Uterus (tissue), 2 donors: ENCODE measurements around the gene DCTN2.

Experiments
- CTCF ChIP-seq, 4 experiments: fragments of 200-600 bp in 2 of 4; fragments of 450-650 bp in 2 of 4; sonication (generic) in 2 of 4; IDR thresholded peaks; one replicate each; pipeline ENCODE4 v1.5.1; 2016 to 2019; ENCODE audit warnings: antibody characterized with exemption in 4 of 4, mild to moderate bottlenecking in 2 of 4, moderate library complexity in 1 of 4
- POLR2A ChIP-seq, 2 donors: fragments of 450-650 bp; IDR thresholded peaks; one replicate each; pipeline ENCODE4 v1.6.1; 2016; ENCODE audit warnings: antibody characterized with exemption in 2 of 2, mild to moderate bottlenecking in 1 of 2, moderate library complexity in 1 of 2

DNA sequence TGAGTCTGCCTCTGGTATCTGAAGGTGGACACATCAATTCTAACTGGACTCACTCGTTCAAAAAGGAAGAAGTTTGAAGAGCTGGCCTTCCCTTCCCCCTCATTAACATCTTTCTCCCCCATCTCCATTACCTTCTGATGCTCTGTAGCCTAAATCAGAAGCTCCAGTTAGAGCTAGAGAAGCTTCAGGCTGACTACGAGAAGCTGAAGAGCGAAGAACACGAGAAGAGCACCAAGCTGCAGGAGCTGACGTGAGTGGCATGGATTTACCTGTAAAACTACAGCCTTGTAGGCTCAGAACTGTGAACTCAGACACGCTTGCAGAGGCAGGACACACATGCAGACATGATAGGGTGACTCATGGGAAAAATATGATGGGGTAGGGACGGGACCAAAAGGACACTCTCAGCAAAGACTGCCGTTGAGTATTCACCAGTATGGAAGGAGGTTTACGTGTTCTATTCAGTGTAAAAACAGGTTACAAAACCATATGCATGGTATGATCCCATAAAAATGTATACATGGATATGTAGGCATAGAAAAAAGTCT lies 29.7 kb upstream of the DCTN2 start:
- no peak for TF ChIP-seq CTCF (IDR thresholded peaks at IDR 0.05)
- TF ChIP-seq POLR2A (IDR thresholded peaks at IDR 0.05) = no peak
